A549 (cell line): ENCODE data around the gene CBX5.

ENCODE experiments used
- CHD2 ChIP-seq: fragments of 150-350 bp; IDR thresholded peaks from 2 replicates; pipeline ENCODE4 v1.6.1; 2014; ENCODE audit warnings: low read length; ENCODE audit not compliant: partially characterized antibody
- CHD4 ChIP-seq: fragments of 200-600 bp; sonication (generic); IDR thresholded peaks from 2 replicates; pipeline ENCODE4 v1.6.1; 2016; ENCODE audit warnings: antibody characterized with exemption, mild to moderate bottlenecking, borderline replicate concordance
- CTCF ChIP-seq: fragments of >200 bp; sonication (Bioruptor Twin); formaldehyde crosslinking; IDR thresholded peaks from 3 replicates; pipeline ENCODE4 v1.5.1; 2016
- EP300 ChIP-seq, 2 experiments: fragments of >200 bp; sonication (Bioruptor Twin); formaldehyde crosslinking; IDR thresholded peaks; 2 replicates in 1 of 2; 3 replicates in 1 of 2; pipeline ENCODE4 v1.6.1; 2016 to 2017
- JUN ChIP-seq, 2 experiments: fragments of >200 bp; sonication (Bioruptor Twin); formaldehyde crosslinking; IDR thresholded peaks; 2 replicates in 1 of 2; 3 replicates in 1 of 2; pipeline ENCODE4 v1.6.1; 2016 to 2017
- MAFK ChIP-seq: fragments of 450-650 bp; IDR thresholded peaks from 2 replicates; pipeline ENCODE4 v1.6.1; 2014; ENCODE audit not compliant: partially characterized antibody
- MYC ChIP-seq: IDR thresholded peaks from 2 replicates; pipeline ENCODE4 v1.6.1; 2012; ENCODE audit warnings: mild to moderate bottlenecking, inconsistent platforms, low read length, improper control_type of control experiment, borderline replicate concordance
- PHF8 ChIP-seq: fragments of 200-600 bp; sonication (generic); IDR thresholded peaks from 2 replicates; pipeline ENCODE4 v1.6.1; 2016; ENCODE audit warnings: low read depth, mild to moderate bottlenecking, antibody characterized with exemption, moderate library complexity, borderline replicate concordance
- POLR2A ChIP-seq: IDR thresholded peaks from 2 replicates; pipeline ENCODE4 v1.6.1; 2012; ENCODE audit warnings: mild to moderate bottlenecking, low read length
- RFX5 ChIP-seq: fragments of 450-650 bp; IDR thresholded peaks from 2 replicates; pipeline ENCODE4 v1.7.1; 2014; ENCODE audit warnings: antibody characterized with exemption, mild to moderate bottlenecking, moderate library complexity
- ZSCAN20 ChIP-seq: fragments of 250-450 bp; sonication (Bioruptor Pico); IDR thresholded peaks from 2 replicates; pipeline ENCODE4 v1.8.0; 2022; ENCODE audit warnings: mild to moderate bottlenecking, moderate library complexity
- TF ChIP-seq, protein P1 (sequence below): fragments of 450-650 bp; IDR thresholded peaks from 2 replicates; pipeline ENCODE4 v1.6.1; 2014; ENCODE audit warnings: antibody characterized with exemption

DNA sequence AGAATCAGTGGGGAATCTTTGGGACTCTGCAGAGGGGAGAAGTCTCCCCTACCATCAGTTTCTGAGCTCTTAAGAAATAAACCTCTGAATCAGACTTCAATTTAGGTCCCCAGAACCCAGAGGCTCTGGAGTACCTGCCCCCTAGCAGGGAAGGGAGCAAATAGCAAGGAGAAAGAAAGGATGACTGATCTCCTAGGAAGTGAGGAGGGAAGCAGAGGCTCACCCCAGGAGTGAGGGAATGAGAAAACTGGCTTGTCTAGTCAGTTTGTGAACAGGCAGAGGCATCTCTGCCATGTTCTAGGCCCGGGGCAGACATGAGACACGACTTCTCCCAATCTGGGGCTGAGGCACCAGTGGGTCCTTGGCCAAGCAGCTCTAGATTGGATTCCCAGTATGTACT is 66.8 kb downstream of the CBX5 start:
- TF ChIP-seq CHD4 (no peak), CTCF (no peak), ZSCAN20 (no peak), POLR2A (no peak), EP300 (IDR thresholded peaks at IDR 0.05) (no peak), RFX5 (no peak), CHD2 (no peak), PHF8 (no peak), JUN (IDR thresholded peaks at IDR 0.05) (no peak), MAFK (no peak), MYC (no peak)
- TF ChIP-seq, protein P1, sequence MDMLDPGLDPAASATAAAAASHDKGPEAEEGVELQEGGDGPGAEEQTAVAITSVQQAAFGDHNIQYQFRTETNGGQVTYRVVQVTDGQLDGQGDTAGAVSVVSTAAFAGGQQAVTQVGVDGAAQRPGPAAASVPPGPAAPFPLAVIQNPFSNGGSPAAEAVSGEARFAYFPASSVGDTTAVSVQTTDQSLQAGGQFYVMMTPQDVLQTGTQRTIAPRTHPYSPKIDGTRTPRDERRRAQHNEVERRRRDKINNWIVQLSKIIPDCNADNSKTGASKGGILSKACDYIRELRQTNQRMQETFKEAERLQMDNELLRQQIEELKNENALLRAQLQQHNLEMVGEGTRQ: no peak
